VCaP (cell line): Measurements from ENCODE around the gene CCDC74A.
"Not testable (repeated sequence)": the region's sequence is repeated elsewhere in the genome, so short reads cannot be mapped to it uniquely, and the experiment has no call there.

Experiments
- H3K27ac ChIP-seq: fragments of 450-650 bp; 2 replicates; pipeline ENCODE4 v1.5.1; 2017
- TF ChIP-seq, protein P1 (sequence below): fragments of 450-650 bp; conservative IDR thresholded peaks from 2 replicates; pipeline ENCODE4 v1.5.1; 2017; ENCODE audit warnings: mild to moderate bottlenecking, moderate library complexity

The CCDC74A gene

DNA sequence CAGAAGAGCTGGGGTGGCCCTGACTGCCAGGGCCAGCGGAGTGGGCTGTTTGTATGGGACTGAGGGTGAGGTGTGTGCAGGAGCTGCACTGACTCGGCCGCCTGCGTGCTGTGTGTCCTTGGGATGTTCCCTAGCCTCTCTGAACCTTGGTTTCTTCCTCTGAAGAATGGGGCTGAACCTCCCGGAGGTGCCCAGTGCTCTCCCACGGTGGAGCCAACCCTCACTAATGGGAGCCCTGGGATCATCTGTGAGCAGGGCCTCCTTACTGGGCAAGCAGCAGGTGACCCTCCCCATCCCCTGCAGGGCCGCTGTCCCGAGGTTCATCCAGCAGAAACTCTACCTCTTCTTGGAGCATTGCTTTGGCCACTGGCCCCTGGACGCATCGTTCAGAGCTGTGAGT, 11.7 kb upstream of the CCDC74A start:
- TF ChIP-seq, protein P1, sequence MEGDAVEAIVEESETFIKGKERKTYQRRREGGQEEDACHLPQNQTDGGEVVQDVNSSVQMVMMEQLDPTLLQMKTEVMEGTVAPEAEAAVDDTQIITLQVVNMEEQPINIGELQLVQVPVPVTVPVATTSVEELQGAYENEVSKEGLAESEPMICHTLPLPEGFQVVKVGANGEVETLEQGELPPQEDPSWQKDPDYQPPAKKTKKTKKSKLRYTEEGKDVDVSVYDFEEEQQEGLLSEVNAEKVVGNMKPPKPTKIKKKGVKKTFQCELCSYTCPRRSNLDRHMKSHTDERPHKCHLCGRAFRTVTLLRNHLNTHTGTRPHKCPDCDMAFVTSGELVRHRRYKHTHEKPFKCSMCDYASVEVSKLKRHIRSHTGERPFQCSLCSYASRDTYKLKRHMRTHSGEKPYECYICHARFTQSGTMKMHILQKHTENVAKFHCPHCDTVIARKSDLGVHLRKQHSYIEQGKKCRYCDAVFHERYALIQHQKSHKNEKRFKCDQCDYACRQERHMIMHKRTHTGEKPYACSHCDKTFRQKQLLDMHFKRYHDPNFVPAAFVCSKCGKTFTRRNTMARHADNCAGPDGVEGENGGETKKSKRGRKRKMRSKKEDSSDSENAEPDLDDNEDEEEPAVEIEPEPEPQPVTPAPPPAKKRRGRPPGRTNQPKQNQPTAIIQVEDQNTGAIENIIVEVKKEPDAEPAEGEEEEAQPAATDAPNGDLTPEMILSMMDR, result no peak
- H3K27ac ChIP-seq, result no peak overlapping the region

DNA sequence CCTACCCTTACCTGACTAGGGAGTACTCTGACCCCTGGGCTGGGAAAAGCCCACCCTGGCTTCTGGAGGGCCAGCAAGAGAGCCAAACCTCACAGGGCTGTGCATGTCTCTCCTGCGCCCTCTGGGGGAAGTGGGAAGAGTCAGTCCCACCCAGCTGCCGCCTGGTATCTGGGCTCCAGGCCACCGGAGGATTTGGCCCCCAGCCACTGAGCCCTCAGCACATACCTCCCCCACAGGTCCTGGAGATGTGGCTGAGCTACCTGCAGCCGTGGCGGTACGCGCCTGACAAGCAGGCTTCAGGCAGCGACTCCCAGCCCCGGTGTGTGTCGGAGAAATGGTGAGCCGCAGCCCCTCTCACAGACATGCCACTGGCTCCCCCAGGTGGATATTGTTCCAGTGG, 11.1 kb upstream of the CCDC74A start:
- TF ChIP-seq, protein P1, result peak; percentile 41

DNA sequence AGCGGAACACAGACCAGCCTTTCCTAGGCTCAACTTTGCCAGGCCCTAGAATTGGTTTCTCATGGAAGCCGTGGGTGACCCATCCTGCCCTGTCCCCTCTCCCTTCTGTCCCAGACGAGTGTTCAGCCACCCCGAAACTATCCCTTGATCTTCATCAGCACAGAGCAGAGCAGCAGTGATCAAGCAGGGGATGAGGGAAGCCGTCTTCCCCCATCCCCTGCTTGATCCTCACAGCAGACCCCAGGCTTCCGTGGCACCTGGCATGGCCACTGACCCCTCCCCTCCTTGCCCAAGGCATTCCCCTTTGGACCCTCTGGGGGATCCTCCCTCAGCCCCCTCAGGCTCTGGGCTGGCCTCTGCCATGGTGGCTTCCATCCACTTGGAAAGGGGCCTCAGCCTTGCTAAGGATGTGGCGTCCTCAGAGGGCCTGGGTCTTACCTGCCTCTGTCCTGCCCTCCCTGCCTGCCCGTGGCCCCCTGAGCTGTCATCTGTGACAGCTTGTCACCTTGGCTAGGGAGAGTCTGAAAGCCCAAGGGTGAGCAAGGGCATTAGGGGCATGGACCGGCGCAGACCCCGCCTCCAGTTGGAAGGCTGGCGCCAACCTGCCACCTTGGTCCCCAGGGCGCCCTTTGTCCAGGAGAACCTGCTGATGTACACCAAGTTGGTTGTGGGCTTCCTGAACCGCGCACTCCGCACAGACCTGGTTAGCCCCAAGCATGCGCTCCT, 10.4 kb upstream of the CCDC74A start:
- no peak overlapping the region for H3K27ac ChIP-seq
- TF ChIP-seq, protein P1, result no peak

More for the DNA sequence above, 11.1 kb upstream of the CCDC74A start:
- not testable (repeated sequence) for H3K27ac ChIP-seq

DNA sequence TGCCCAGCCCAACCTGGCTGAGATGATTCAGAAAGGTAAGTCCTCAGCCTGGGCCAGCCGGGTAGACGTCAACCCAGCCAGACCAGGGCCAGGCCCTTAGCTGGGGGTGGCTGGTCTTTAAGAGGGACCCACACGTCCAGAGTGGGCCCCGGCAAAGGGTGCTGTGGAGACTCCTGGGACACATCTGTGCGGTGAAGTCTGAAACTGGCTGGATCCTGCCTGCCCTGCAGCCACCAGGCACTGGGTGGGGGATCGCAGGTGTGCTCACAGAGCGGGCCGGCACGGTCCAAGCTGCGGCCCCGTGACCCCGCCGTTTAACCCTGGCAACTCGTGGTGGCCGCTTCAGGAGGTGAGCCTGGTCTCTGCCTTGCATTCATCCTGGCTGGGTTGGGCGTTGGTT, 9.8 kb upstream of the CCDC74A start:
- not testable (repeated sequence) for H3K27ac ChIP-seq

DNA sequence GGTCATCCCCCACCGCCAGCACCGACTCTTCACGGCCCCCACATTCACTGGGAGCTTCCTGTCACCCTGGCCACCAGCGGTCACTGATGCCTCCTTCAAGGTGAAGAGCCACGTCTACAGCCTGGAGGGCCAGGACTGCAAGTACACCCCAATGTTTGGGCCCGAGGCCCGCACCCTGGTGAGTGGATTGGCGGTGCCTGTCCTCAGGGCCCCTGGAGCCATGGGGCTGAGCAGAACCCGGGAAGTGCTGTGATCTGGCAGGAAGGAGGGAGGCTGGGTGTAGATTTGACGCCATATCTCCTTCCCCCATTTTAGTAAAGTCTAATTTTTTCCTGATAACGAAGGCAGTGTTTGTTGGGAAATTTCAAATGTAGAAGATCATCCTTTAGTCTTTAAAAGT, 9.2 kb upstream of the CCDC74A start:
- not testable (repeated sequence) for H3K27ac ChIP-seq

DNA sequence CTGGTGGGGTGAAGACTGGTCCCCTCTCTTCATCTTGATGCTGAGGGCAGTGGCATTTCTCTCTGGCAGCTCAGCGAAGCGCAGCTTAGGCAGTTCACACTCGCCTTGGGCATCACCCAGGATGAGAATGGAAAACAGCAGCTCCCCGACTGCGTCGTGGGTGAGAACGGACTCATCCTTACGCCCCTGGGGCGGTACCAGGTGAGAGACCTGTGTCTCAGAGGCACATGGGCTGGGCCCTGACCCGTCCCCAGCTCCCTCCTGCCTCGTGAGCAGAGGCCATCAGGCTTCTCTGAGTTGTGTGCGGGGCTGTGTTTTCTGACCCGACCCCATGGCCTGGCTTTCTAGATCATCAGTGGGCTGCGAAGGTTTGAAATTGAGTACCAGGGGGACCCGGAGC, 8.2 kb upstream of the CCDC74A start:
- no peak overlapping the region for H3K27ac ChIP-seq
- TF ChIP-seq, protein P1, result no peak

DNA sequence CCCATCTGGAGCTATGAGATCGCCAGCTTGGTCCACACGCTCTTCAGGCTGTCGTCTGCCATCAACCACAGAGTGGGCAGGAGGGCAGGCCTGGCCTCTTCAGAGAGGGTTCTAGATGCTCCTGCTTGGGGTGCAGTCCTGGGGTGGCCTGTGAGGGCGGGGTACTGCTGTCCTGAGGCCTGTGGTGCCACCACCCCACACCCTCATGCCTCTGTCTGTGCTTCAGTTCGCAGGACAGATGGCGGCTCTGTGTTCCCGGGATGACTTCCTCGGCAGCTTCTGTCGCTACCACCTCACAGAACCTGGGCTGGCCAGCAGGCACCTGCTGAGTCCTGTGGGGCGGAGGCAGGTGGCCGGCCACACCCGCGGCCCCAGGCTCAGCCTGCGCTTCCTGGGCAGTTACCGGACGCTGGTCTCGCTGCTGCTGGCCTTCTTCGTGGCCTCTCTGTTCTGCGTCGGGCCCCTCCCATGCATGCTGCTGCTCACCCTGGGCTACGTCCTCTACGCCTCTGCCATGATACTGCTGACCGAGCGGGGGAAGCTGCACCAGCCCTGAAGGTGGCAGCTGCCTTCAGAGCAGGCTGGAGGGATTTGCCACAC, 7.7 kb upstream of the CCDC74A start:
- not testable (repeated sequence) for H3K27ac ChIP-seq

DNA sequence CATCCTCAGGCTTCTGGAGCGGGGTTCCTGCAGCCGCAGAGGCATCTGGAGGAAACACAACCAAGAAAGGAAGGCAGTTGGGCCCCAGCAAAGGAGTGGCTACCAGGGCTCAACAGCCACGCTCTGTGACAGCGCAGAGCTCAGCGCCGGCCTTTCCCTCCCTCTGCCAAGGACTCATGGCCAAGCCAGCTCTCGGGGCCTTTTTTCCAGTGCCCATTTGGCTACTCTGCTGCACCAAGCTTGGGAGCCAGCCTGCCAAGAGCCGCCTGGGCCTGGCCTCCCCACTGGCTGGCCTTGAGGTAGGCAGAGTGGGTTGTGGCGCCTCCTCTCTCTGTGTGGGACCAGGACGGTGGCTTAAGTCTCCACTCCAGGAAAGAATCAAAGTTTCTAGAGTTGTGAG, 7.2 kb upstream of the CCDC74A start:
- no peak overlapping the region for H3K27ac ChIP-seq
- TF ChIP-seq, protein P1, result no peak

DNA sequence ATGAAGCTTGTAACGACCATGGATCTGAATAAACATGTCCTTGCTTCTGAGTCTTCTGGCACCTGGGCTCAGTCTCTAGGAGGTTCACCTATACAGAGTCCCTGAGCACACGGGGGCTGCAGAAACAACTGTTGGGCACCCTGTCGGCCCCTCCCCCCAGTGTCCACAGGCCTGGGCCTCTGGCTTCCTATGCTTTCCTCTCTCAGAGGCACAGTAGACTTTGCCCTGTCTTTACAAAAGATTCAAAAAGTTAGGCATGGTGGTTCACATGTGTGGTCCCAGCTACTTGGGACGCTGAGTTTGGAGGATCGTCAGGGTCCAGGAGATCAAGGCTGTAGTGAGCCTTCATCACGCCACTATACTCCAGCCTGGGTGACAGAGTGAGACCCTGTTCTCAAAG, 6.2 kb upstream of the CCDC74A start:
- not testable (repeated sequence) for H3K27ac ChIP-seq
